Measurements from ENCODE around the gene KLHL29. TPM values are rescaled to one million over a fixed set of nuclear protein-coding genes. Genes with fewer than 3 reads are reported as not detected.

KLHL29 gene
- total RNA-seq, 1 donor from 2014 or later, result 36.5 TPM

GRCh38 chr2:23591111-23591510 is 206.1 kb downstream of the KLHL29 start:
- peaks cover 47% of the 10 kb centered on the region for H3K4me1 Mint-ChIP-seq (ENCODE audit: low read depth, unreplicated experiment)
- H3K4me3 Mint-ChIP-seq (ENCODE audit: unreplicated experiment), result no peak overlapping the region
- no peaks in the 10 kb centered on the region for H3K36me3 Mint-ChIP-seq (ENCODE audit: unreplicated experiment)
- no peak for DNase-seq
- no peak overlapping the region for H3K27ac Mint-ChIP-seq (ENCODE audit: unreplicated experiment)
- H3K9me3 Mint-ChIP-seq (ENCODE audit: unreplicated experiment), result peaks cover 15% of the 10 kb centered on the region
- peaks cover 12% of the 10 kb centered on the region for H3K27me3 Mint-ChIP-seq (ENCODE audit: unreplicated experiment)
- no peak for TF ChIP-seq CTCF (IDR thresholded peaks at IDR 0.05; ENCODE audit: partially characterized antibody, unreplicated experiment)

GRCh38 chr2:23592061-23592685 is 207.2 kb downstream of the KLHL29 start:
- Mint-ChIP-seq H3K4me1 (ENCODE audit: low read depth, unreplicated experiment) (peaks cover 50% of the 10 kb centered on the region), H3K27me3 (ENCODE audit: unreplicated experiment) (peaks cover 11% of the 10 kb centered on the region), H3K27ac (ENCODE audit: unreplicated experiment) (no peak overlapping the region), H3K4me3 (ENCODE audit: unreplicated experiment) (no peak overlapping the region), H3K36me3 (ENCODE audit: unreplicated experiment) (no peaks in the 10 kb centered on the region), H3K9me3 (ENCODE audit: unreplicated experiment) (peaks cover 14% of the 10 kb centered on the region)
- no peak for DNase-seq
- no peak for TF ChIP-seq CTCF (IDR thresholded peaks at IDR 0.05; ENCODE audit: partially characterized antibody, unreplicated experiment)

- TF ChIP-seq CTCF (IDR thresholded peaks at IDR 0.05; ENCODE audit: partially characterized antibody, unreplicated experiment), result no peak
- Mint-ChIP-seq H3K27me3 (ENCODE audit: unreplicated experiment) (peaks cover 6% of the 10 kb centered on the region), H3K27ac (ENCODE audit: unreplicated experiment) (peak overlapping the region; percentile 15)
Measured at GRCh38 chr2:23592898-23593751, 208.1 kb downstream of the KLHL29 start.

GRCh38 chr2:23593752-23594459 is 208.9 kb downstream of the KLHL29 start:
- TF ChIP-seq CTCF (IDR thresholded peaks at IDR 0.05; ENCODE audit: partially characterized antibody, unreplicated experiment), result no peak
- Mint-ChIP-seq H3K4me3 (ENCODE audit: unreplicated experiment) (no peak overlapping the region), H3K9me3 (ENCODE audit: unreplicated experiment) (peaks cover 6% of the 10 kb centered on the region), H3K36me3 (ENCODE audit: unreplicated experiment) (no peaks in the 10 kb centered on the region), H3K4me1 (ENCODE audit: low read depth, unreplicated experiment) (peaks cover 35% of the 10 kb centered on the region), H3K27me3 (ENCODE audit: unreplicated experiment) (peaks cover 6% of the 10 kb centered on the region), H3K27ac (ENCODE audit: unreplicated experiment) (no peak overlapping the region)
- no peak for DNase-seq

More at GRCh38 chr2:23592898-23593751, 208.1 kb downstream of the KLHL29 start:
- Mint-ChIP-seq H3K4me1 (ENCODE audit: low read depth, unreplicated experiment) (peaks cover 42% of the 10 kb centered on the region), H3K9me3 (ENCODE audit: unreplicated experiment) (peaks cover 9% of the 10 kb centered on the region), H3K36me3 (ENCODE audit: unreplicated experiment) (no peaks in the 10 kb centered on the region), H3K4me3 (ENCODE audit: unreplicated experiment) (no peak overlapping the region)
- DNase-seq, result no peak
